ENCODE results near the gene NIPAL3.

The NIPAL3 gene

GRCh38 chr1:24391882-24392603, 23.6 kb upstream of the NIPAL3 start:
- DNase-seq = peak; percentile 64

DNA sequence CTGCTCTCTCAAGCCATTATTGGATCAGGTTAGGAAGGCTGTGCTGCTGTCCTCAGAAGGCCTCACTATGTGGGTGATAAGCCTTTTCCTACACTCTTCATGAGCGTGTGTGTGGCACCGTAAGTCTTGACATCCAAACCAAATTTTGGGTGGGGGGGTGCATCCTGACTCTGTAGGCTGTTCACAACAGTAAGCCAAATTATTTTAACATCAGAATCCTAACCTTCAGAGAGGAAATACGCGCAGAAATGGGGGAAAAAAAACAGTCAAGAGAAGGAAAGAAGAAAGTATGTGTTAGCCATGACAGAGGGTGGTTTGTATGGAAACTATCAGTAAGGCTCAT, 23.0 kb upstream of the NIPAL3 start:
- DNase-seq = no peak

DNA sequence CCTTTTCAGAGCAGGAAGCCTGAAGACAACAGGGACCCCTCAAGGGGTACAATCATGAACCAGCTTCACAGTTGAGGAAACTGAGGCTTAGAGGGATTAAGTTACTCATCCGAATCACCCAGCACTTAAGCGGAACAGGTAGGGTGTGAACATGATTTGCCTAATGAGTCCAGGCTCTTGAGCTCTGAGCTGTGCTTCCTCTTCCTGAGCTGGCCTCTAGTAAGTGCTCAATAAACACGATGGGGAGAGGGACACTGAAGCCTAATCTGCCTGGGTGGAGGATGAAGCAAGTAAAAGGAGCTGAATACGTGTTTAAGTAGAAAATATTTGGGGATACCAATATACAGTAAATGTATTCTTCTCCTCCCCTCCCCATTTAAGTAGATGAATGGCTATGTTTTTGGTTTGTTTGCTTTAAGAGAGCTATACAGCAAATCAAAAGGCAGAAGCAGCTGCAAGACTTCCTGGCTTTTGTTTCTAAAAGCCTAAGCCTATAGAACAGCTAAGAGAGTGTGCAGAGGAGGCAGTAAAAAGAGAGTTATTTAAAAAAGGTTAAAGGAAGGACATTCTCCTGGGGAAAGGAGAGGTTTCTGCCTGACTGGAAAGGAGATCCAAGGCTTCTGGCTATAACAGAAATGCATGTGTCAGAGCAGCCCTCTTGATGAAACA, 22.5 kb upstream of the NIPAL3 start:
- no peak for DNase-seq

GRCh38 chr1:24393892-24394291, 21.7 kb upstream of the NIPAL3 start:
- DNase-seq = no peak

GRCh38 chr1:24400065-24400464, 15.5 kb upstream of the NIPAL3 start:
- DNase-seq = no peak

- no peak for DNase-seq
Observed at GRCh38 chr1:24403806-24404205, 11.8 kb upstream of the NIPAL3 start.

- DNase-seq = no peak
Observed at GRCh38 chr1:24406788-24407187, 8.8 kb upstream of the NIPAL3 start.

GRCh38 chr1:24409535-24409934, 6.1 kb upstream of the NIPAL3 start:
- DNase-seq = no peak

DNA sequence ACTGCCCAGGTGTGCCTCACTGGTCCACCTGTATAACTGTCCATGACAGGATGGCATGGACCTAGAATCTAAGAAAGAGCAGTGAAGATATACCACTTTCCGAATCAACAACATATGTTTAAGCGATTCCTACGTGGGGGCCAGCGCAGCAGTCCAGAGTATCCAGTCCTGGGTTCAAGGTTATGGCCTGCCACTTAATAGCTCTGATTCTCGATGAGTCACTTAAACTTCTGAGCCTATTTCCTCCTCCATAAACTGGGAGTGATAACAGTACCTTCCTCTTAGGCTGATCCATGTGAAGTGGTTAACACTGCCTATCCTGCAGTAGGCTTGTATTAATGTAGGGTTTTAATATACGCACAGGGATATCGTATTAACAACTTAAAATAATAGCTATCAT, 4.9 kb upstream of the NIPAL3 start:
- DNase-seq = no peak

GRCh38 chr1:24411963-24412362, 3.6 kb upstream of the NIPAL3 start:
- no peak for DNase-seq

- no peak for DNase-seq
Observed at GRCh38 chr1:24412408-24412807, 3.2 kb upstream of the NIPAL3 start.

DNA sequence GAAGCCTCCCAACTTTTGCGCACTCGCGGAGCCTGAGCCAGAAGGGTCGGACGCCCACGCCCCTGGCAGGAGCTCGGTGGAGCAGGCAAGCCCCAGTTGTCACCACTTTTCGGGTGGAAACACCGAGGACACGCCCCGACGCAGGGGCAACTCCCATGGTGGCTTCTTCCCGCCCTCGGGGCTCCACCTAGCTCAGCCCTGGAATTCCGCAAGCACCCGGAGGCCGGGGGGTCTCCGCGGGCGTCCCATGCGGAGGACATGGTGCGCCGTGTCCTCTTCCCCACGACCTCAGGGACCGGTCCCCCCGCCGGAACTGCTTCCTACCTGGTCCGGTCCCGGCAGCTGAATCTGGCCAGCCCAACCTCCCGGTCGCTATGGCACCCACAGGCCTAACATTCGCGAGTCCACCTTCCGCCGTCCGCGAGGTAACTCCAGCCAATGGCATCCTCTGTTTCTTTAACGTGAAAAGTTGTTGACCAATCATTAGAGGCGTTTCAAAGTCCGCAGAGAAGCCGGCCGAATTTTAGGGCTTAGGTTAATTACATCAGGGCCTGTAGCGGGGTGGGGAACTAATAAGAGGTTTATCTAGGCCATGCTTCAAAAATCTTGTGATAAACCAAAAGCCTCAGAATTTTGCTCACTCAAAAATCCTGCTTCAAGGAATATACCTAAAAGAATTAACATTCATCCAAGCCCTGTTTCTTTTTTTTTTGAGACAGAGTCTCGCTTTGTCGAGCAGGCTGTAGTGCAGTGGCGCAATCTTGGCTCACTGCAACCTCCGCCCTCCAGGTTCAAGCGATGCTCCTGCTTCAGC, 2.0 kb upstream of the NIPAL3 start, which contains the start of gene STPG1:
TSS of gene STPG1 (minus strand) at position 433 of the 814 bp plus-strand sequence. CDS start 12,394 bp downstream, outside the sequence.
- DNase-seq = peak; percentile 63

- no peak for DNase-seq
Observed at GRCh38 chr1:24414775-24415333, 748 bp upstream of the NIPAL3 start.

- DNase-seq = no peak
Observed at GRCh38 chr1:24415910-24416665, 486 bp downstream of the NIPAL3 start.

DNA sequence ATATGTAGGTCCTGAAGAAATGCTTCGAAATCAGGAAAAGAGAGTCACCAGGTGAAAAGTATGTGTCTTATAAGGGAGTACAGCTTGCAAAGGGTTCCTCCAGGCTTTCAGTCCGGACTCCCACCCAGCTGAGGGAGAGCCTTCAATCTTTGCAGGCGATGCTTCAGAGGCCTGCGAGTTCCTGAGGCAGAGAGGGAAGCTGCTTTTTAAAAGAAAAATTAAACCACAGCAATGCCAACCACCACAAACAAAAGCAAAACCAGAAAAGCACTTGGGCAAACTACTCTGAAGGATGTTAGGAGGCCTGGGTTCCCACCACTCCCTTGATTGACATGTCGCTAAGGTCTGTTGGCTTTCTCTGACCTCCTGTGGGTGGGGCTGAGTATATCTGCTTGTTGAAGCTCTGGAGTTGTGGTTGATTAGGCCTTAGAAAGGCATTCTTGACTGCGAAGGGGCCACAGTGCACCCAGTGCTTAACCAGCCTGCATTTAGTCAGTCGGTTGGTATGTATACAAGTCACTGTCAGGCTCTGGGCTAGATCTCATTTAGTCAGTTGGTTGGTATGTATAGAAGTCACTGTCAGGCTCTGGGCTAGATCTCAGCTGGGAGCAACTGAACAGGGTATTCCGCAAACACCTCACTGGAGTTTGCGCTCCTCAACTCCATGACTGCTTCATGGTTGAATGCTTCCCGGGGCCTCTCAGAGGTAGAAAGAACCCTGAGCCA, 1.2 kb downstream of the NIPAL3 start:
- DNase-seq = peak; percentile 76

- no peak for DNase-seq
Observed at GRCh38 chr1:24417681-24418080, 2.1 kb downstream of the NIPAL3 start.

GRCh38 chr1:24418898-24419628, 3.5 kb downstream of the NIPAL3 start:
- no peak for DNase-seq

DNA sequence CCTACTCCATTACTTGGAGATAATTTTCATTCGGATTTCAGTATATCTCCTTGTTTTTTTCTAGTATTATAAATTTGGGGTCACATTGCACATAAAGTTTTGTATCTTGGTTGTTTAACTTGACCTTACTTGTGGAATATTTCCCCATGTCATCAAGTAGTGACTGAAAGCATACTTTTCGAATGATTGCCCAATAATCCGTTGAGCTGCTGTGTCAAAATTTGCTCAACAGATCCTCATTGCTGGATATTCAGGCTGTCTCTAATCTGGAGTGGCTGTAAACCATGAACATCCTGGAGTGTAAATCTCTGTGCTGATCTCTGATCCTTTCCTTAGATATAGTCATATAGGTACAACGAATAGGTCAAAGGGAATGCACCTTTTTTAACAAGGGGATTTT, 4.9 kb downstream of the NIPAL3 start:
- DNase-seq = no peak

DNA sequence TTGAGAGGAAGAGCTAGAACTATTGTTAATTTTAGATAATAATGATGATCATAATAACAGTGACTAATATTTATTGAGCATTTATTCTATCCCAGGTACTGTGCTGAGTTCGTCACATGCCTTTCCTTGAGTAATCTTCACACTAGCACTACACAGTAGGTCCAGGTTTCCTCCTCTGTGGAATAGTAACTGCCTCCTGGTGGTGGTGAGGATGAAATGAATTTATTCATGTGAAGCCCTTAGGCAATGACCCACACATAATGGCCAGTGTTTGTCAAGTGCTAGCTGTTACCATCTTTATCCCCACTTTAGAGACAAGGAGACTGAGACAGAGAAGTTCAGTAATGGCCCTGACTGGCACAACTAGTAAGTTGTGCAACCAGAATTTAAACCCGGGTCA, 5.9 kb downstream of the NIPAL3 start:
- no peak for DNase-seq

- DNase-seq = no peak
Observed at GRCh38 chr1:24424207-24424606, 8.6 kb downstream of the NIPAL3 start.

DNA sequence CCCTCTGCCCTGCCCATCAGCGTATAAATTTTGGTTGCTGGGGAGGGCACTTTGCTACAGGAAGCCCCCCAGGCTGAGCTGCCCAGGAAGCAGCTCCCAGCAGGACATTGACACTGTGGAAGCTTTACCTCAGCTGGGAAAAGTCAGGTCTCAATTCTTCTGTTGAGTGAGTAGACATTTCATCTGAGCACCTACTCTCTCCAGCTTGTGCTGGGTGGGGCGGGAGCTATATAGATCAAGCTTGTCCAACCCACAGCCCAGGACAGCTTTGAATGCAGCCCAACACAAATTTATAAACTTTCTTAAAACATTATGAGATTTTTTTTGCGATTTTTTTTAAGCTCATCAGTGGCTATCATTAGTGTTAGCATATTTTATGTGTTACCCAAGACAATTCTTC, 9.4 kb downstream of the NIPAL3 start:
- DNase-seq = no peak

Measured in central memory CD4-positive, alpha-beta T cell (primary cell).